Measurements from ENCODE around the gene MLLT6.

MLLT6 gene

GRCh38 chr17:38768417-38768816 lies 63.3 kb downstream of the MLLT6 start:
- no peak for DNase-seq (ENCODE audit: low spot score)

GRCh38 chr17:38773258-38773657 lies 68.2 kb downstream of the MLLT6 start:
- no peak for DNase-seq (ENCODE audit: low spot score)

GRCh38 chr17:38777641-38778250 lies 72.7 kb downstream of the MLLT6 start:
- no peak for DNase-seq (ENCODE audit: low spot score)
